Activated CD8-positive, alpha-beta memory T cell treated with anti-CD3 and anti-CD28 coated beads for 24 hours (primary cell): Measurements from ENCODE around the gene ARHGEF11.
A peak's percentile ranks its signal among the peaks of the same experiment; 100 is the strongest.
"Not testable (repeated sequence)": the region's sequence is repeated elsewhere in the genome, so short reads cannot be mapped to it uniquely, and the experiment has no call there.

Source experiments
- DNase-seq: peaks from one replicate; pipeline ENCODE4 v3.0.0-alpha.2; 2020

Gene ARHGEF11, protein sequence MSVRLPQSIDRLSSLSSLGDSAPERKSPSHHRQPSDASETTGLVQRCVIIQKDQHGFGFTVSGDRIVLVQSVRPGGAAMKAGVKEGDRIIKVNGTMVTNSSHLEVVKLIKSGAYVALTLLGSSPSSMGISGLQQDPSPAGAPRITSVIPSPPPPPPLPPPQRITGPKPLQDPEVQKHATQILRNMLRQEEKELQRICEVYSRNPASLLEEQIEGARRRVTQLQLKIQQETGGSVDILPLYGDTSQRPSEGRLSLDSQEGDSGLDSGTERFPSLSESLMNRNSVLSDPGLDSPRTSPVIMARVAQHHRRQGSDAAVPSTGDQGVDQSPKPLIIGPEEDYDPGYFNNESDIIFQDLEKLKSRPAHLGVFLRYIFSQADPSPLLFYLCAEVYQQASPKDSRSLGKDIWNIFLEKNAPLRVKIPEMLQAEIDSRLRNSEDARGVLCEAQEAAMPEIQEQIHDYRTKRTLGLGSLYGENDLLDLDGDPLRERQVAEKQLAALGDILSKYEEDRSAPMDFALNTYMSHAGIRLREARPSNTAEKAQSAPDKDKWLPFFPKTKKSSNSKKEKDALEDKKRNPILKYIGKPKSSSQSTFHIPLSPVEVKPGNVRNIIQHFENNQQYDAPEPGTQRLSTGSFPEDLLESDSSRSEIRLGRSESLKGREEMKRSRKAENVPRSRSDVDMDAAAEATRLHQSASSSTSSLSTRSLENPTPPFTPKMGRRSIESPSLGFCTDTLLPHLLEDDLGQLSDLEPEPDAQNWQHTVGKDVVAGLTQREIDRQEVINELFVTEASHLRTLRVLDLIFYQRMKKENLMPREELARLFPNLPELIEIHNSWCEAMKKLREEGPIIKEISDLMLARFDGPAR (N-terminal part only)

GRCh38 chr1:157045250-157046218, at the start of gene ARHGEF11:
TSS of gene ARHGEF11 (minus strand) at chr1:157045742. CDS start at chr1:157044330, 1,412 bp downstream.
- DNase-seq, result peak; percentile 65

- no peak for DNase-seq
Measured at GRCh38 chr1:157095091-157095490, 49.5 kb upstream of the ARHGEF11 start.

DNA sequence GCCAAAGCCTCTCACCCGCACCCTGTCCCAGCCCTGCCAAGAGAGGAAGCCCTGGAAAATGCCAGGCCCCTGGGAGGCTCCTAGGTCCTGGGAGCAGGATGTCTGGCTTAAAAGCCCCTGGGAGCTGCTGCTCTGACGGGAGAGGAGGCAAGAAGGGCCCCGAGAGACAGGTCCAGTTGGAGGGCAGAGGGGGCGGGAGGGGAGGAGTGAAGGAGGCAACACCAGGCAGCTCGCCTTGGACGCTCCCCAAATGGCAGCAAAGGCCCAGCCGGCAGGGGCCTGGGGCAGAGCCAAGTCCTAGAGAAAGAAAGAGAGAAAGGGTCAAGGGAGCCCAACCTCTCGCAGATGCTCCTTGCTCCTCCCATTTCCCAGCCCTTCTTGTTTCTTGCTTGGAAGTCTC, 47.3 kb upstream of the ARHGEF11 start:
- no peak for DNase-seq

GRCh38 chr1:157091668-157092273, 46.2 kb upstream of the ARHGEF11 start:
- DNase-seq, result no peak

GRCh38 chr1:157091186-157091585, 45.6 kb upstream of the ARHGEF11 start:
- no peak for DNase-seq

DNA sequence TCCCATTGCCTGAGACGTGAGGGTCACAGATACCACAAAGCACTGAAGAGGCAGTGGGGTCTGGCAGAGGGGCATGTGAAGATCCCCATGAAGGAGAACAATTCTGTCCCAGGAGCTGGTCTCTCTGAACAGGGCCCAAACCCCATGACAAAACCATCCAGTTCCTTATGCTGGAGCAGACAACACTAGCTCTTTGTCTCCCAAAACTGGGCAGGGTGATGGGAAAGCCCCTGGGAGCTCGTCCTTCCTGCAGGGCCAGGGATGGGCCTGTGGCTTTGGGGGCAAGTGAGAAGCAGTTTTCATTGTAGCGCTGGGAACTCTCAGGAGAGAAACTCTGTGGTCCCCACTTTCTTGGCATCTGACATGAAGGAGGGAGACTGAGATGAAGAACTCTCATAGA, 45.2 kb upstream of the ARHGEF11 start:
- DNase-seq, result no peak

- peak; percentile 97 for DNase-seq
Measured at GRCh38 chr1:157090196-157090647, 44.7 kb upstream of the ARHGEF11 start.

DNA sequence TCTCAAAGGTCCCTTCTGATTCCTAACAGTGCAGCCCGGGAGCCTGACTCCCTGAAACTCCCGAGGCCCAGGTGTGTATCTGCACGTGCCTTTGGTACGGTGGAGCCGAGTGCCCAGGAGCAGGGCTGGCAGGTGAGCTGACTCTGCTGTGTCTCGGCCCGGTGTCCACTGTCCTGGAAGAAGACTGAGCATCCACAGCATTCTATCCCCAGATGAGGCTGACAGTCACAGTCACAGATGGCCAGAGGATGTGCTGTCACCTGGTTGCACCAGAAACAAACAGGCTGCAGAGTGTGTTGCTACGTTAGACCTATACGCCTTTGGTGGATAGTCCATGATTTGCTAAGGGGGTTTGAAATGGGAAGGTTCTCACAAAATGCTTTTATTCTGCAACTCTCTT, 44.2 kb upstream of the ARHGEF11 start:
- DNase-seq, result peak; percentile 59

- DNase-seq, result no peak
Measured at GRCh38 chr1:157088607-157089006, 43.1 kb upstream of the ARHGEF11 start.

GRCh38 chr1:157087030-157087429, 41.5 kb upstream of the ARHGEF11 start:
- no peak for DNase-seq

DNA sequence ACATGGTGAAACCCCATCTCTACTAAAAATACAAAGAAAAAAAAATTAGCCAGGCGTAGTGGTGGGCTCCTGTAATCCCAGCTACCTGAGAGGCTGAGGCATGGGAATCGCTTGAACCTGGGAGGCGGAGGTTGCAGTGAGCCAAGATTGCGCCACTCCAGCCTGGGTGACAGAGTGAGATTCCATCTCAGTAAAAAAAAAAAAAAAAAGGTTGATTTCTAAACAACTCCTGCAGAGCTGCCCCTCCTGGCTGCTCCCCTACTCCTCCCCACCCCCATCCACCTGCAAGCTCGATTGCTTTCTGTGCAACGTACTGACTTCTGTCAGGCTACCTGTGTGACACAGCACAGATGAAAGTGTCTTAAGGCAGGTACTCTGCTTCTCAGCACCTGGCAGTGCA, 40.8 kb upstream of the ARHGEF11 start:
- no peak for DNase-seq

- no peak for DNase-seq
Measured at GRCh38 chr1:157085421-157085820, 39.9 kb upstream of the ARHGEF11 start.

- no peak for DNase-seq
Measured at GRCh38 chr1:157084720-157085119, 39.2 kb upstream of the ARHGEF11 start.

- DNase-seq, result no peak
Measured at GRCh38 chr1:157081707-157082106, 36.2 kb upstream of the ARHGEF11 start.

- no peak for DNase-seq
Measured at GRCh38 chr1:157080714-157081113, 35.2 kb upstream of the ARHGEF11 start.

GRCh38 chr1:157077394-157077793, 31.9 kb upstream of the ARHGEF11 start:
- no peak for DNase-seq

- DNase-seq, result peak; percentile 63
Measured at GRCh38 chr1:157073944-157074685, 28.6 kb upstream of the ARHGEF11 start.

DNA sequence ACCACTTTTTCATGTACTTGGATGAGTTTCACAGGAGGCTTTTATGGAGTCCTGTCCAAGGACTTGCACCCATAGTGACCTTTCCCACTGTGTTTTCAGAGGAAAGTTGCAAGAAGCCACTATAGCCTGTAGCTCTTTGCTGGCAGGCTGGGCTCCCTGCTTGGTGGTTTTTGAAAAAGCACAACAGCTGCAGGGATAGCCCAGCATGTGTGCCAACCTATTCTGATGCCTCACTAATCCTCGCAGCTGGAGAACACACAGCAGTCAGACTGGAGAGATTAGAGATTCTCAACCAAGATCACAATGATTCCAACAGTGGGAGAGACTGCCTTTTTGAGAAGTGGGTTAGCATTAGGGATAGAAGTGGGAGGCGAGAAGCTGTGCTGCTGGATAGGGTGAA, 24.1 kb upstream of the ARHGEF11 start:
- no peak for DNase-seq

DNA sequence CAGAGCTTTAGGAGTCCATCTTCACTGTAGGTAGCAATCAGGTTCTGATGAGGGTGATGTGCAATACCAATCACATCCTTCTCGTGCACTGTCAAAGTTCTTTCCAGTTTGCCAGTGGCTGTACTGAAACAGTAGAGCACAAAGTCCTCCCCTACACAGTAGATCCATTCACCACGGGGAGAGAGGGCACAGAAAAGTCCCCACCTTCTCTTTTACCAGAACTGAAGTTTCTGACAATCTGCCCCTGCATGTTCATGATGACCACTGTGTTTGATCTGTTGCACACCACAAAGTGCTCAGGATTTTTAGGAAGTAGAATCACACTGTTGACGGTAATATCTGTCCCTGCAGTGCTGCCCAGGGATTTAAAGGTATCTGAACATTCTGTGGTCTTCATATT, 13.7 kb upstream of the ARHGEF11 start:
- DNase-seq, result not testable (repeated sequence)

GRCh38 chr1:157056269-157056668, 10.7 kb upstream of the ARHGEF11 start:
- DNase-seq, result no peak

DNA sequence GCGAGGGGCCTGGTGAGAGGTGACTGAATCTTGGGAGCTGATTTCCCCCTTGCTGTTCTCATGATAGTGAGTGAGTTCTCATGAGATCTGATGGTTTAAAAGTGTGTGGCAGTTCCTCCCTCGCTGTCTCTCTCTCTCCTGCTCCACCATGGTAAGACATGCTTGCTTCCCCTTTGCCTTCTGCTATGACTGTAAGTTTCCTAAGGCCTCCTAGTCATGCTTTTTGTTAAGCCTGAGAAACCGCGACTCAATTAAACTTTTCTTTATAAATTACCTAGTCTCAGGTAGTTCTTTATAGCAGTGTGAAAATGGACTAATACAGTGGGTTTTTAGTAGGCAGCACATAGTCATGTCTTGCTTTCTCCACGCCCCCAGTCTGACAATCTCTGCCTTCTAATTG, 10.2 kb upstream of the ARHGEF11 start:
- DNase-seq, result not testable (repeated sequence)
